ENCODE results near the gene SULT1C3.

The SULT1C3 gene

DNA sequence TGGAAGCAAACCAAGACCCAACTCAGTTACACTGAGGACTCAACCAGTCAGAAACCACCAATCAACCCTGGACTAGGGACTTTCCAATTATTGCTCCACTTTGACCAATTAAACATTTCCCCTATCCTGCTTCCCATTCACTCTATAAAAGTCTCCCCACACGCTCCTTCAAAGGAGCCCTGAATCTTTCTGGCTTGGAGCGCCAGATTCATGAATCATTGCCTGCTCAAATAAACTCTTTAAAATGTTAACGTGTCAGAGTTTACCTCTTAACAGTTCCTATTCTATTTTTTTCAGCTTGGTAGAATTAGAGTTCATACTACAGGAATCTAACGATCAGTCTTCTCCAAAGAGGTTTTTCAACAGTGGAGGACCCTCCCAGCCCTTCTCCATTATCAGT, 28.2 kb downstream of the SULT1C3 start:
- Histone ChIP-seq H3K4me1 (ENCODE audit: insufficient read depth, low read length, severe bottlenecking) (no peaks in the 10 kb centered on the region), H3K27me3 (ENCODE audit: insufficient read depth, low read length) (no peaks in the 10 kb centered on the region; the same call in 1 of the 2 replicates), H3K36me3 (ENCODE audit: insufficient read depth, low read length) (no peaks in the 10 kb centered on the region), H3K4me2 (ENCODE audit: low read length) (no peak overlapping the region), H3F3A (ENCODE audit: insufficient read depth, low read length) (no peaks in the 10 kb centered on the region), H3K27ac (ENCODE audit: low read depth, low read length, poor library complexity, severe bottlenecking) (no peak overlapping the region), H3K4me3 (ENCODE audit: low read depth, low read length, poor library complexity, severe bottlenecking) (no peak overlapping the region), H2AFZ (ENCODE audit: low read length) (no peak overlapping the region), H4K20me1 (ENCODE audit: insufficient read depth, low read length) (no peaks in the 10 kb centered on the region), H3K9ac (ENCODE audit: low read length) (no peak overlapping the region), H3K9me3 (ENCODE audit: low read length) (no peaks in the 10 kb centered on the region), H3K79me2 (ENCODE audit: insufficient read depth, low read length) (no peaks in the 10 kb centered on the region), H3K9me2 (ENCODE audit: low read depth, low read length) (no peaks in the 10 kb centered on the region)
- no peak for TF ChIP-seq EZH2 (IDR thresholded peaks at IDR 0.05; ENCODE audit: borderline replicate concordance, low read length)
- TF ChIP-seq, protein P1, sequence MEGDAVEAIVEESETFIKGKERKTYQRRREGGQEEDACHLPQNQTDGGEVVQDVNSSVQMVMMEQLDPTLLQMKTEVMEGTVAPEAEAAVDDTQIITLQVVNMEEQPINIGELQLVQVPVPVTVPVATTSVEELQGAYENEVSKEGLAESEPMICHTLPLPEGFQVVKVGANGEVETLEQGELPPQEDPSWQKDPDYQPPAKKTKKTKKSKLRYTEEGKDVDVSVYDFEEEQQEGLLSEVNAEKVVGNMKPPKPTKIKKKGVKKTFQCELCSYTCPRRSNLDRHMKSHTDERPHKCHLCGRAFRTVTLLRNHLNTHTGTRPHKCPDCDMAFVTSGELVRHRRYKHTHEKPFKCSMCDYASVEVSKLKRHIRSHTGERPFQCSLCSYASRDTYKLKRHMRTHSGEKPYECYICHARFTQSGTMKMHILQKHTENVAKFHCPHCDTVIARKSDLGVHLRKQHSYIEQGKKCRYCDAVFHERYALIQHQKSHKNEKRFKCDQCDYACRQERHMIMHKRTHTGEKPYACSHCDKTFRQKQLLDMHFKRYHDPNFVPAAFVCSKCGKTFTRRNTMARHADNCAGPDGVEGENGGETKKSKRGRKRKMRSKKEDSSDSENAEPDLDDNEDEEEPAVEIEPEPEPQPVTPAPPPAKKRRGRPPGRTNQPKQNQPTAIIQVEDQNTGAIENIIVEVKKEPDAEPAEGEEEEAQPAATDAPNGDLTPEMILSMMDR (IDR thresholded peaks at IDR 0.05; ENCODE audit: low read length), result no peak

DNA sequence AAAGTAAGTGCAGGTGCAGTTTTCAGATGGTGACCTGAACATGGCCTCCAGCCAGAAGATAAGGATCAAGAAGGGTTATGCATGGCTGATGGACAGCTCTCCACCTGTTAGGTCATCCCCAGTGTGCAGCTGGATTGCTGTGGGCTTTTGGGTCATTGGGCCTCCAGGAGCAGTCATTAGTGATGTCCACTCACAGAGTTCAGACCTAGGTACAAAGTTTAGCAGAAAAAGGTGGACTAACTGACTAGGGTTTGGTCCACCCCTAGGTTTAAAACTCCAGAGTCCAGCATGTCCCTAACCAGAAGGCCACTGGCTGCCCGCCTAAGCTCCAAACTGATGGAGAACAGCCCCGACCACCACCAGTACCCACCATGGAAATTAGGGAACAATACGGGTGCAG, 30.6 kb downstream of the SULT1C3 start:
- no peaks in the 10 kb centered on the region; the same call in 1 of the 2 replicates for H3K27me3 ChIP-seq (ENCODE audit: insufficient read depth, low read length)

DNA sequence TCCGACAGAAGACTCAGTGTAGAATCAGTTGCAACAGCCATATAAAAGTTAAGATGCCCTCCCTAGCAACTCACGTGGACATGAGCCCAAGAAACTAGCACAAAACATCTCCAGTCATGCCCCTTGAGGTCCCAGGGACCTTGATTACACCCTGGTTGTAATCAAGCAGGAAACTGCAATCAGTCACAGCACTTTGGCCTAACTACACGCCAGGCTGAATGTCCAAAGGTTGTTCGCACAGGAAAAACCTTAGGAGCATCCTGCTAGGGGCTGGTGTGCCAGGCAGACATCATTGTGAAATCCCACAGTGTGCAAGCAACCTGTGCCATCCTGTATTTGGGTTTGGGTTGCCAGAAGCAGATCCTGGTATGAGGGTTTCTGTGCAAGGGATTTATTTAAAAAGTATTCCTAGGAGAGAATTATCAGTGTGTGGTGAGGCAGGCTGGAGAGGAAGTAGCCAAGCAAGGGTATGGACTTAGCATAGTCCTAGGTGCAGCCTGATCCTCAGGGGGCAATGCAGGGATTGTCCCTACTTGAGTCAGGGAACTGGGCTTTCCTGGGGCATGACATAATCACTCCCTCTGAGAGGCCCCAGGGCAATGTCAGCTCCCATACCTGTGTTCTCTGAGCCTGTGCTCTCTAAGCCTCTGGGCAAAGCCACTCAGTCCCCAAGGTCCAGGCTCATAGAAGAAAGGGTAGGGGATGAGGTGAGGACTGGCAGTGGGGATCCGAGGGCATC, 31.2 kb downstream of the SULT1C3 start:
- H4K20me1 ChIP-seq (ENCODE audit: insufficient read depth, low read length), result no peaks in the 10 kb centered on the region
- no peaks in the 10 kb centered on the region for H3K4me1 ChIP-seq (ENCODE audit: insufficient read depth, low read length, severe bottlenecking)
- H3K9ac ChIP-seq (ENCODE audit: low read length), result no peak overlapping the region
- no peaks in the 10 kb centered on the region for H3K79me2 ChIP-seq (ENCODE audit: insufficient read depth, low read length)
- no peak overlapping the region for H3K4me3 ChIP-seq (ENCODE audit: low read depth, low read length, poor library complexity, severe bottlenecking)
- H3K4me2 ChIP-seq (ENCODE audit: low read length), result no peak overlapping the region
- TF ChIP-seq, protein P1 (IDR thresholded peaks at IDR 0.05; ENCODE audit: low read length), result no peak
- TF ChIP-seq EZH2 (IDR thresholded peaks at IDR 0.05; ENCODE audit: borderline replicate concordance, low read length), result no peak
- H3K36me3 ChIP-seq (ENCODE audit: insufficient read depth, low read length), result no peaks in the 10 kb centered on the region
- H3K27me3 ChIP-seq (ENCODE audit: insufficient read depth, low read length), result no peaks in the 10 kb centered on the region; the same call in 1 of the 2 replicates
- H2AFZ ChIP-seq (ENCODE audit: low read length), result no peak overlapping the region
- H3K9me3 ChIP-seq (ENCODE audit: low read length), result no peaks in the 10 kb centered on the region
- no peak overlapping the region for H3K27ac ChIP-seq (ENCODE audit: low read depth, low read length, poor library complexity, severe bottlenecking)
- no peaks in the 10 kb centered on the region for H3K9me2 ChIP-seq (ENCODE audit: low read depth, low read length)
- no peaks in the 10 kb centered on the region for H3F3A ChIP-seq (ENCODE audit: insufficient read depth, low read length)

More for the DNA sequence above, 30.6 kb downstream of the SULT1C3 start:
- Histone ChIP-seq H3K9me2 (ENCODE audit: low read depth, low read length) (no peaks in the 10 kb centered on the region), H4K20me1 (ENCODE audit: insufficient read depth, low read length) (no peaks in the 10 kb centered on the region), H3K9ac (ENCODE audit: low read length) (no peak overlapping the region), H3K79me2 (ENCODE audit: insufficient read depth, low read length) (no peaks in the 10 kb centered on the region), H3K4me2 (ENCODE audit: low read length) (no peak overlapping the region), H3K27ac (ENCODE audit: low read depth, low read length, poor library complexity, severe bottlenecking) (no peak overlapping the region), H3K4me1 (ENCODE audit: insufficient read depth, low read length, severe bottlenecking) (no peaks in the 10 kb centered on the region), H3K36me3 (ENCODE audit: insufficient read depth, low read length) (no peaks in the 10 kb centered on the region), H3K4me3 (ENCODE audit: low read depth, low read length, poor library complexity, severe bottlenecking) (no peak overlapping the region), H2AFZ (ENCODE audit: low read length) (no peak overlapping the region), H3F3A (ENCODE audit: insufficient read depth, low read length) (no peaks in the 10 kb centered on the region), H3K9me3 (ENCODE audit: low read length) (no peaks in the 10 kb centered on the region)
- TF ChIP-seq, protein P1 (IDR thresholded peaks at IDR 0.05; ENCODE audit: low read length), result no peak
- no peak for TF ChIP-seq EZH2 (IDR thresholded peaks at IDR 0.05; ENCODE audit: borderline replicate concordance, low read length)
